IPS-18a (cell line): ENCODE results near the gene ABCA1.

Experiments used
- H3K27ac ChIP-seq: one replicate; pipeline ENCODE4 v1.5.1; 2013; ENCODE audit warnings: low read length
- H3K27me3 ChIP-seq: one replicate; pipeline ENCODE4 v1.6.1; 2013; ENCODE audit warnings: mild to moderate bottlenecking, low read length; ENCODE audit not compliant: control insufficient read depth, insufficient read depth
- H3K36me3 ChIP-seq: one replicate; pipeline ENCODE4 v1.6.1; 2013; ENCODE audit warnings: low read depth, low read length; ENCODE audit not compliant: control insufficient read depth
- H3K4me1 ChIP-seq: one replicate; pipeline ENCODE4 v1.6.1; 2013; ENCODE audit warnings: low read depth, low read length; ENCODE audit not compliant: control insufficient read depth
- H3K4me3 ChIP-seq: one replicate; pipeline ENCODE4 v1.5.1; 2013; ENCODE audit warnings: low read length
- H3K9ac ChIP-seq: one replicate; pipeline ENCODE4 v1.6.1; 2013; ENCODE audit warnings: mild to moderate bottlenecking, low read length, moderate library complexity
- H3K9me3 ChIP-seq: one replicate; pipeline ENCODE4 v1.6.1; 2013; ENCODE audit warnings: low read depth, low read length; ENCODE audit not compliant: control insufficient read depth

ABCA1 gene

GRCh38 chr9:104745852-104746251 lies 182.1 kb downstream of the ABCA1 start:
- Histone ChIP-seq H3K36me3 (no peaks in the 10 kb centered on the region), H3K9ac (no peak overlapping the region), H3K27me3 (no peaks in the 10 kb centered on the region)

GRCh38 chr9:104743376-104743985 lies 184.5 kb downstream of the ABCA1 start:
- no peaks in the 10 kb centered on the region for H3K36me3 ChIP-seq

More at GRCh38 chr9:104745852-104746251, 182.1 kb downstream of the ABCA1 start:
- Histone ChIP-seq H3K4me3 (no peak overlapping the region), H3K4me1 (peaks cover 4% of the 10 kb centered on the region), H3K9me3 (no peaks in the 10 kb centered on the region), H3K27ac (no peak overlapping the region)

GRCh38 chr9:104740621-104741020 lies 187.3 kb downstream of the ABCA1 start:
- Histone ChIP-seq H3K9ac (no peak overlapping the region), H3K4me1 (no peaks in the 10 kb centered on the region), H3K27ac (no peak overlapping the region), H3K9me3 (no peaks in the 10 kb centered on the region), H3K27me3 (no peaks in the 10 kb centered on the region), H3K36me3 (no peaks in the 10 kb centered on the region), H3K4me3 (no peak overlapping the region)

More at GRCh38 chr9:104743376-104743985, 184.5 kb downstream of the ABCA1 start:
- no peaks in the 10 kb centered on the region for H3K9me3 ChIP-seq
- no peak overlapping the region for H3K27ac ChIP-seq
- peaks cover 2% of the 10 kb centered on the region for H3K4me1 ChIP-seq
- H3K27me3 ChIP-seq = no peaks in the 10 kb centered on the region
- no peak overlapping the region for H3K4me3 ChIP-seq
- no peak overlapping the region for H3K9ac ChIP-seq

GRCh38 chr9:104738452-104738851 lies 189.5 kb downstream of the ABCA1 start:
- Histone ChIP-seq H3K4me3 (no peak overlapping the region), H3K9me3 (no peaks in the 10 kb centered on the region), H3K27me3 (no peaks in the 10 kb centered on the region), H3K27ac (no peak overlapping the region), H3K4me1 (no peaks in the 10 kb centered on the region), H3K9ac (no peak overlapping the region), H3K36me3 (no peaks in the 10 kb centered on the region)
